ENCODE results near the gene STX10. TPM values are rescaled to one million over a fixed set of nuclear protein-coding genes. Genes with fewer than 3 reads are reported as not detected.

The STX10 gene
- total RNA-seq, 2 donors from 2014 or later, result 54.2 to 65.3 TPM

- no peak for ATAC-seq
- Histone ChIP-seq H3K27ac (no peak overlapping the region), H3K36me3 (replicated peaks in 1 of 2; ENCODE audit: insufficient read depth in 1 of 2, low read depth in 2 of 2) (peaks cover 0 to 14% of the 10 kb centered on the region in 2 donors), H3K9me3 (no peaks in the 10 kb centered on the region), H3K27me3 (no peaks in the 10 kb centered on the region), H3K4me1 (no peaks in the 10 kb centered on the region), H3K4me3 (no peak overlapping the region)
- intact Hi-C loops (cut with DNase I), result no loop called here
- TF ChIP-seq, protein P1, sequence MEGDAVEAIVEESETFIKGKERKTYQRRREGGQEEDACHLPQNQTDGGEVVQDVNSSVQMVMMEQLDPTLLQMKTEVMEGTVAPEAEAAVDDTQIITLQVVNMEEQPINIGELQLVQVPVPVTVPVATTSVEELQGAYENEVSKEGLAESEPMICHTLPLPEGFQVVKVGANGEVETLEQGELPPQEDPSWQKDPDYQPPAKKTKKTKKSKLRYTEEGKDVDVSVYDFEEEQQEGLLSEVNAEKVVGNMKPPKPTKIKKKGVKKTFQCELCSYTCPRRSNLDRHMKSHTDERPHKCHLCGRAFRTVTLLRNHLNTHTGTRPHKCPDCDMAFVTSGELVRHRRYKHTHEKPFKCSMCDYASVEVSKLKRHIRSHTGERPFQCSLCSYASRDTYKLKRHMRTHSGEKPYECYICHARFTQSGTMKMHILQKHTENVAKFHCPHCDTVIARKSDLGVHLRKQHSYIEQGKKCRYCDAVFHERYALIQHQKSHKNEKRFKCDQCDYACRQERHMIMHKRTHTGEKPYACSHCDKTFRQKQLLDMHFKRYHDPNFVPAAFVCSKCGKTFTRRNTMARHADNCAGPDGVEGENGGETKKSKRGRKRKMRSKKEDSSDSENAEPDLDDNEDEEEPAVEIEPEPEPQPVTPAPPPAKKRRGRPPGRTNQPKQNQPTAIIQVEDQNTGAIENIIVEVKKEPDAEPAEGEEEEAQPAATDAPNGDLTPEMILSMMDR (IDR thresholded peaks at IDR 0.05), result no peak
- TF ChIP-seq POLR2A (IDR thresholded peaks at IDR 0.05), result no peak
- DNase-seq, result no peak
- 84 to 93% methylated on average over 19 to 39 of the region's 40 CpGs for WGBS, 2 donors
Measured at GRCh38 chr19:13138171-13138915, 11.8 kb downstream of the STX10 start.

- H3K27ac ChIP-seq, result no peak overlapping the region
- TF ChIP-seq, protein P1 (IDR thresholded peaks at IDR 0.05), result no peak
- TF ChIP-seq POLR2A (IDR thresholded peaks at IDR 0.05), result no peak
- ATAC-seq, result no peak
Measured at GRCh38 chr19:13137290-13137794, 12.8 kb downstream of the STX10 start.

DNA sequence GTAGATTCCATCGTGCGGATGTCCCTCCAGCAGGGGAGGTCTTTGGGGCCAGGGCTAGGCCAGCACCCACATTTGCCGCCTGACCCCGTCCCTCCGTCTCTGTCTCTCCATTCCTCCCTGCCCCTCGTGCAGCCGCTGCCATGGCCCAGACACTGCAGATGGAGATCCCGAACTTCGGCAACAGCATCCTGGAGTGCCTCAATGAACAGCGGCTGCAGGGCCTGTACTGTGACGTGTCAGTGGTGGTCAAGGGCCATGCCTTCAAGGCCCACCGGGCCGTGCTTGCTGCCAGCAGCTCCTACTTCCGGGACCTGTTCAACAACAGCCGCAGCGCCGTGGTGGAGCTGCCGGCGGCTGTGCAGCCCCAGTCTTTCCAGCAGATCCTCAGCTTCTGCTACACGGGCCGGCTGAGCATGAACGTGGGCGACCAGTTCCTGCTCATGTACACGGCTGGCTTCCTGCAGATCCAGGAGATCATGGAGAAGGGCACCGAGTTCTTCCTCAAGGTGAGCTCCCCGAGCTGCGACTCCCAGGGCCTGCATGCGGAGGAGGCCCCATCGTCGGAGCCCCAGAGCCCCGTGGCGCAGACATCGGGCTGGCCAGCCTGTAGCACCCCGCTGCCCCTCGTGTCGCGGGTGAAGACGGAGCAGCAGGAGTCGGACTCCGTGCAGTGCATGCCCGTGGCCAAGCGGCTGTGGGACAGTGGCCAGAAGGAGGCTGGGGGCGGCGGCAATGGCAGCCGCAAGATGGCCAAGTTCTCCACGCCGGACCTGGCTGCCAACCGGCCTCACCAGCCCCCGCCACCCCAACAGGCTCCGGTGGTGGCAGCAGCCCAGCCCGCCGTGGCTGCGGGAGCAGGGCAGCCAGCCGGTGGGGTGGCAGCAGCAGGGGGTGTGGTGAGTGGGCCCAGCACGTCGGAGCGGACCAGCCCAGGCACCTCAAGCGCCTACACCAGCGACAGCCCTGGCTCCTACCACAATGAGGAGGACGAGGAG is 14.8 kb downstream of the STX10 start:
- H3K4me1 ChIP-seq, result no peaks in the 10 kb centered on the region
- DNase-seq, result no peak
- H3K4me3 ChIP-seq, result no peak overlapping the region
- no peaks in the 10 kb centered on the region for H3K27me3 ChIP-seq
- peaks cover 0 to 14% of the 10 kb centered on the region in 2 donors for H3K36me3 ChIP-seq (replicated peaks in 1 of 2; ENCODE audit: insufficient read depth in 1 of 2, low read depth in 2 of 2)
- no peak overlapping the region for H3K27ac ChIP-seq
- intact Hi-C loops (cut with DNase I), result no loop called here
- ATAC-seq, result no peak
- WGBS, 2 donors, result 87 to 90% methylated on average over 24 to 42 of the region's 60 CpGs
- H3K9me3 ChIP-seq, result no peaks in the 10 kb centered on the region
- TF ChIP-seq, protein P1 (IDR thresholded peaks at IDR 0.05), result no peak
- TF ChIP-seq POLR2A (IDR thresholded peaks at IDR 0.05), result no peak

More at GRCh38 chr19:13137290-13137794, 12.8 kb downstream of the STX10 start:
- intact Hi-C loops (cut with DNase I), result no loop called here
- H3K27me3 ChIP-seq, result no peaks in the 10 kb centered on the region
- 80 to 88% methylated on average over 1 to 25 of the region's 28 CpGs for WGBS, 2 donors
- no peaks in the 10 kb centered on the region for H3K4me1 ChIP-seq
- peaks cover 0 to 14% of the 10 kb centered on the region in 2 donors for H3K36me3 ChIP-seq (replicated peaks in 1 of 2; ENCODE audit: insufficient read depth in 1 of 2, low read depth in 2 of 2)
- DNase-seq, result no peak
- H3K9me3 ChIP-seq, result no peaks in the 10 kb centered on the region
- H3K4me3 ChIP-seq, result no peak overlapping the region

- TF ChIP-seq POLR2A (IDR thresholded peaks at IDR 0.05), result no peak
- TF ChIP-seq, protein P1 (IDR thresholded peaks at IDR 0.05), result no peak
Measured at GRCh38 chr19:13134626-13135025, 15.5 kb downstream of the STX10 start.

More at GRCh38 chr19:13134626-13135025, 15.5 kb downstream of the STX10 start:
- 94 to 95% methylated on average over 3 of the region's 3 CpGs for WGBS, 2 donors
- no peak overlapping the region for H3K27ac ChIP-seq
- no peak for ATAC-seq
- no peaks in the 10 kb centered on the region for H3K4me1 ChIP-seq
- intact Hi-C loops (cut with DNase I), result no loop called here
- no peaks in the 10 kb centered on the region for H3K27me3 ChIP-seq
- no peaks in the 10 kb centered on the region for H3K9me3 ChIP-seq
- no peak for DNase-seq
- H3K36me3 ChIP-seq (replicated peaks in 1 of 2; ENCODE audit: insufficient read depth in 1 of 2, low read depth in 2 of 2), result peaks cover 0 to 14% of the 10 kb centered on the region in 2 donors
- no peak overlapping the region for H3K4me3 ChIP-seq
